Stimulated activated CD4-positive, alpha-beta T cell treated with anti-CD3 and anti-CD28 coated beads, TNF-alpha, amount 100 ng/mL, for 4 hours (primary cell): ENCODE results near the gene NUMB.
"Not testable (repeated sequence)": the region's sequence is repeated elsewhere in the genome, so short reads cannot be mapped to it uniquely, and the experiment has no call there.

Experiments used
- DNase-seq, 3 experiments: peaks; one replicate each; pipeline ENCODE4 v3.0.0-alpha.2; 2020; ENCODE audit warnings: low read depth in 3 of 3

NUMB gene

GRCh38 chr14:73422515-73422914, 35.8 kb downstream of the NUMB start:
- no peak for DNase-seq

GRCh38 chr14:73418227-73418626, 40.1 kb downstream of the NUMB start:
- DNase-seq, result no peak

DNA sequence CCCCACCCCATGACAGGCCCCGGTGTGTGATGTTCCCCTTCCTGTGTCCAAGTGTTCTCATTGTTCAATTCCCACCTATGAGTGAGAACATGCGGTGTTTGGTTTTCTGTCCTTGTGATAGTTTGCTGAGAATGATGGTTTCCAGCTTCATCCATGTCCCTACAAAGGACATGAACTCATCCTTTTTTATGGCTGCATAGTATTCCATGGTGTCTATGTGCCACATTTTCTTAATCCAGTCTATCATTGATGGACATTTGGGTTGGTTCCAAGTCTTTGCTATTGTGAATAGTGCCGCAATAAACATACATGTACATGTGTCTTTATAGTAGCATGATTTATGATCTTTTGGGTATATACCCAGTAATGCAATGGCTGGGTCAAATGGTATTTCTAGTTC, 52.1 kb downstream of the NUMB start:
- DNase-seq, result not testable (repeated sequence)

- DNase-seq, result no peak
Observed at GRCh38 chr14:73403181-73403752, 55.1 kb downstream of the NUMB start.

DNA sequence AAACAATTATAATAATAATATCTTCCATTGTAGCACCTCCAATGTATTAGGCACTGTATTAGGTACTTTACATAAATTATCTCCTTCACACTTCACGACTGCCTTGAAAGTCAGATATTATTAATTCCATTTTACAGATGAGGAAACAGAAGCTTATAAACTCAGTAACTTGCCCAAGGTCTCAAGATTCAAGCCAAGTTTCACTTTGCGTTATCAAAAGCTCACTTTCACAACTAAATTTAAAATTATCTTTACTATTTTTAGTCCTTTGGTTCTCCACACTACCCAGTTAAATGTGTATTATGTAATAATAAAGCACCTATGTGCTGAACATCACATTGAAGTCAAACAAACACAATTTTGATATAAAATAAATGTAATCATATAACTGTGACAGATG, 55.8 kb downstream of the NUMB start:
- no peak for DNase-seq

- no peak for DNase-seq
Observed at GRCh38 chr14:73397810-73398209, 60.5 kb downstream of the NUMB start.

- DNase-seq, result no peak
Observed at GRCh38 chr14:73394317-73394716, 64.0 kb downstream of the NUMB start.

DNA sequence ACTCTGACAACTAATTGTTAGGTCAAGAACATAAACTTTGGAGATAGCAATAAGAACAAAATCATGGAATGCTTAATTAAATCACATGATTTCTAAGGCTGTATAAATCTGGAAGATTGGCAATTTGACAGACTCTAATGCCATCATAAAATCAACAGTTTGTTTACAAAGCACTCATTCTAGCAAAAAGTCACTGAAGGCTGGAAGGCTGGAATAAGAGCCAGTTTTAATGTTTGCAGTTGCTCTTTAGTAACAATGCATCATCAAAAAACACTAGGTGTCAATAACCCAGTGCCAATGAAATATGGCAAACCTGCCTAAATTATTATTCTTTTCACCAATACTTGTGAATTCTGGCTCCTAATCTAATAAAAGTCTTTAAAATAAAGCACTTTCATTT, 65.0 kb downstream of the NUMB start:
- no peak for DNase-seq

DNA sequence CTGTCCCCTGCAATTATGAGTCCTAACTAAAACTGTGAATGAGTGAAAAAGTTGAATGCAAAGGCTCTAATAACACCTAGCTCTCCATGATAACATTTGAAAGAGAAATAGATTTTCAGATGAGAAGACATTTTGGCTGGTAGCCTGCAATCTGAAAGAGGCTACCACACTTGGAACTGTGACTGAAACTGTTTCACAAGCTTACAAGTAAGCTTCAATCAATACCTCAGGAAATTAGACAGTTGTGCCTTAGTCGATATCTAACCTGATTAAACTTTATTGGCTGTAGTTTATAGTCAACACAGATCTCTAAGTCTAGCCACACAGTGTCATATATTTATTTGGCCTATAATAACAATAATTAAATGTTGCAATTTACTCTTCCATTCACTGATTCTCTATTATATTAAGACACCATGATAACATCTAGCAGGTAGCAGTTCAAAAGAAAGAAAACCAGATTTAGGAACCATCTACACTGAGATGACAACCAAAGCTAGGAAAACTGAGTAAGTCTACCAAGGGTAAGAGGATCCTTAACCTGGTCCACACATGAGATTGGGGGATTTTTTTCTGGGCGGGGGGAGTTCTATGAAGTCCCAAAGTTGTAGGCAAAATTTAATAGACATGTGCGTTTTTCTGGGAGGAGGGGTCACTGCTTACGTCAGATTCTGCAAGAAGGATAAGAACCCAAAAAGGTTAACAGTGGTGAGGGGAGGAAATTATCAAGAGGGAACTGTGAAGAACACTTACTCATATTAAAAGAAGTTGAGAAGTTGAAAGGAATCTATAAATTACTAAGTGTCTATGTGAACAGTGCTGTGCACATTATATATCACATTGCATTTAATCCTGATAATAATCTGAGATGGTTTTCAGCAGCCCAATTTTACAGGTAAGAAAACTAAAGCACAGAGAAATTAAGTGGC, 65.8 kb downstream of the NUMB start:
- DNase-seq, result no peak

DNA sequence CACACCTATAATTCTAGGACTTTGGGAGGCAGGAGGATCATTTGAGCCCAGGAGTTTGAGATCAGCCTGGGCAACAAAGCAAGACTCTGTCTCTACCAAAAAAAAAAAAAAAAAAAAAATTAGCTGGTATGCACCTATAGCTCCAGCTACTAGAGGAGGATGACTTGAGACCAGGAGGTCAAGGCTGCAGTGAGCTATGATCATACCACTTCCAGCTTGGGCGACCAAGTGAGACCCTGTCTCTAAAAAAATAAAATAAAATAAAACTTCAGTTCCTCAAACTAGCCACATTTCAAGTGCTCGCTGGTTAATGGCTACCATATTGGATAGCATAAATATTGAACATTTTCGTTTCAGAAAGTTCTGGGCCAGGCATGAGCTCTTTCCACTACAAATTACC, 70.5 kb downstream of the NUMB start:
- not testable (repeated sequence) for DNase-seq

DNA sequence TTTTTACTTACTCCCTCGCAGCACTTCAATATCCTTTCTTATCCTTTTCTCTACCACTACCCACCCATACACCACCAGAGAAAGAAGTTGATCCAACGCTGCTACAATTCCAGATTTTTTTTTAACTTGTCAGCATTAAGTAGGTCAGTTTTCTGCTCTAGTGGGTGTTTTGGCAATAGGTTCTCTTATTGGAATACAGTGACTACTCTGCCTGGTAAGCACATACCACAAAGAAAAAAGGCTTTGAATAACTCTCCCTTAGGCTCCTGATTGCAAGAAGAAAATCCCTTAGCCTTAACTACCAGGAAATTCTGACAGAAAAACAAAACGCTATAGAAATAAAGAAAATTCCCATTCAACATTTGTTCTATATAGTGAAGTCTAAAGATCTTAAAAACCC, 72.0 kb downstream of the NUMB start:
- no peak for DNase-seq

DNA sequence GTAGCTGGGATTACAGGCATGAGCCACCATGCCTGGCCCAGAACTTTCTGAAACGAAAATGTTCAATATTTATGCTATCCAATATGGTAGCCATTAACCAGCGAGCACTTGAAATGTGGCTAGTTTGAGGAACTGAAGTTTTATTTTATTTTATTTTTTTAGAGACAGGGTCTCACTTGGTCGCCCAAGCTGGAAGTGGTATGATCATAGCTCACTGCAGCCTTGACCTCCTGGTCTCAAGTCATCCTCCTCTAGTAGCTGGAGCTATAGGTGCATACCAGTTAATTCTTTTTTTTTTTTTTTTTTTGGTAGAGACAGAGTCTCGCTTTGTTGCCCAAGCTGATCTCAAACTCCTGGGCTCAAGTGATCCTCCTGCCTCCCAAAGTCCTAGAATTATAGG, 73.3 kb downstream of the NUMB start:
- not testable (repeated sequence) for DNase-seq

DNA sequence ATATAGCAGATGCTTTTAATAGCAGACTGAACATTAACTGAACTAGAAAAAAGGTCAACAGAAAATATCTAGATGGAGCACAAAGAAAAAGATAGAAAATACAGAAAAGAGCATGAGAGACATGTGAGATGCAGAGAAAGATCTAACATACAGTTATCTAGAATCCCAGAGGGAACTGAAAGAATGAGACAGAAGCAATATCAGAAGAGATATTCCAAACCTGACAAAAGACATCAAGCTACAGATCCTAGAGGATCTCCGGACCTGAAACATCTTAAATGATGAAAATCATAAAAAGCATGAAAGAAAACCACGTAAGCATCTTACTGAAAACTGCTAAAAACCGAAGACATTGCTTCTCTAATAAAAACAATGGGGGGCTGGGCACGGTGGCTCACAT, 75.0 kb downstream of the NUMB start:
- no peak for DNase-seq

GRCh38 chr14:73381380-73382013, 76.8 kb downstream of the NUMB start:
- DNase-seq, result no peak

DNA sequence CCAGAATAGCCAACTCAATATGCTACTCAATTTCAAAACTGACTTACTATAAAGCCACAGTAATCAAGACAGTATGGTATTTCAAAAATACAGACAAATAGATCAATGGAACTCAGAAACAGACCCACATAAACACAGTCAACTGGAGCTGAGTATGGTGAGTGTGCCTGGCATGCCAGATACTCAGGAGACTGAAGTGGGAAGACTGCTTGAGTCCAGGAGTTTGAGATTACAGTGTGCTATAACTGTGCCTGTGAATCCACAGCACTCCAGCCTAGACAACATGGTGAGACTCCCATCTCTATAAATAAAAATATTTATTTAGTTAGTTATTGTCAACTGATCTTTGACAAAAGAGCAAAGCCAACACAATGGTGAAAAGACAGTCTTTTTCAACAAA, 81.8 kb downstream of the NUMB start:
- DNase-seq, result no peak

- no peak for DNase-seq
Observed at GRCh38 chr14:73375861-73376260, 82.5 kb downstream of the NUMB start.

- DNase-seq, result no peak
Observed at GRCh38 chr14:73374218-73374617, 84.1 kb downstream of the NUMB start.

GRCh38 chr14:73372529-73372928, 85.8 kb downstream of the NUMB start:
- DNase-seq, result no peak

DNA sequence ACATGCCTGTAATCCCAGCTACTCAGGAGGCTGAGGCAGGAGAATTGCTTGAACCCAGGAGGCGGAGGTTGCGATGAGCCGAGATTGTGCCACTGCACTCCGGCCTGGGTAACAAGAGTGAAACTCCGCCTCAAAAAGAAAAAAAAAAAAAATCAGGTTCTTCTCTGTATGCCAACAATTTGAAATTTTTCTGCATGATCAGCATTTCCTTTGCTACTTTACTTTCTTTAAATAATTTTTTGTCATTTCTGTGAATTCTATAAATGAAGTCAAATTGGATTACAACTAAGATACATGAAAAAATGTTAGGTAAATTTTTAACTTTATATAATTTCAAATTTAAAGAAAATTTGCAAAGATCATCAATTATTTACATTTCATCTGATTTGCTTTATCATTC, 87.8 kb downstream of the NUMB start:
- DNase-seq, result no peak

DNA sequence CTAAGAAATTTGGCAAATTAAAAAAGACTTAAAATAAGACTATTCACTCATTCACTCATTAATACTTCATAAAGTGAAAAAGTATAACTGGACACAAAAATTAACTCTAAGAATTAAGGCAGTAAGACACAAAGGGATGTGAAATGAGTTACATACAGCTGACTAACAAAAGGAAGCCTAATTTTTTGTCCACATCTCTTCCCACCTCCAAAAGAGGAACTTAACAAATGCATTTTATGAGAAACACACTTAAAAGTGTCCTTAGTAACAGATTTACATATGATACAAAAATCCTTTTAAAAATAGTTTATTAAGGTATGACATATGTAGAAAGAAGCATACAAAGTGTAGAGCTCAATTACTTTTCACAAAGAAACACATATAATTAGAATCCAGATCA, 88.9 kb downstream of the NUMB start:
- DNase-seq, result no peak

- DNase-seq, result no peak
Observed at GRCh38 chr14:73368616-73369015, 89.7 kb downstream of the NUMB start.

DNA sequence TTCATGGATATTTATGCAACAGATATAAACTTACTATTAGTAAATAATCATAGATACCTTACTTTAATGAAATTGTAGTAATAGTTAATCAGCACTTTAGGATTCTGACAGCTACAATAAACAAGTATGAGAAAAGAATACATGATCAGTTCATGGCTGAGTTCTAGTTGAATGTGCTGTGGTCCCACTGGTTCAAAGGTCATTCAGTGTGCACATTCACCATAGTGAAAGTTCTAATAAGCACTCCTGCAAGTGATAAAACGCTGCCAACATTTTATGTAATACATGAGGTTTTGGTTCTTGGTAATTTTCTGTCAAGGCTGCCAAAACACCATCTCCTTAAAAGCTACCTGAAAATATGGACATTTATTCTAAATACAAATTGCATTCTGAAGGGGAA, 92.6 kb downstream of the NUMB start:
- DNase-seq, result no peak

- no peak for DNase-seq
Observed at GRCh38 chr14:73364559-73364958, 93.8 kb downstream of the NUMB start.
